HepG2 (cell line): ENCODE data around the gene FANCG. TPM values are rescaled to one million over a fixed set of nuclear protein-coding genes. Genes with fewer than 3 reads are reported as not detected.

ENCODE experiments used
- ATAC-seq: fragments of 200-7000 bp; cut with Tn5 transposase; 3 replicates; pipeline ENCODE4 v1.9.1; 2020; ENCODE audit warnings: mild to moderate bottlenecking, moderate library complexity
- BruUV-seq: library from RNA; stranded (reverse); fragments of 400-500 nt; replicated peaks from 2 replicates; lab custom pipeline; 2021; lab: Mats Ljungman, UMichigan
- CTCF ChIA-PET: fragments of 300-600 bp; formaldehyde crosslinking; extraction: SDS; loops from one replicate; lab custom pipeline; 2021; ENCODE audit warnings: low total read pairs, inconsistent platforms, low intra/inter-chr PET ratio; lab: Yijun Ruan, JAX
- POLR2A ChIA-PET: fragments of 350-600 bp; sonication (Branson Sonifier 250); formaldehyde crosslinking; loops from one replicate; lab custom pipeline; 2020; ENCODE audit warnings: antibody characterized with exemption, inconsistent platforms; lab: Yijun Ruan, JAX
- DNase-seq: peaks from one replicate; pipeline ENCODE4 v3.0.0-alpha.2; 2015; ENCODE audit warnings: low spot score
- FAIRE-seq: peaks from 3 replicates; lab custom pipeline; 2011; peaks lifted over from hg19 to GRCh38; lab: Jason Lieb, UNC
- H2AFZ ChIP-seq: one replicate; pipeline ENCODE4 v1.6.1; 2011; ENCODE audit warnings: low read length, inconsistent platforms
- H3K27ac ChIP-seq: fragments of 300-600 bp; 3 replicates; pipeline ENCODE4 v1.8.0; 2011; ENCODE audit warnings: mixed run types, mild to moderate bottlenecking, mixed read lengths, low read length, inconsistent platforms; ENCODE audit not compliant: insufficient read depth; ENCODE audit errors: extremely low read length
- H3K27me3 ChIP-seq, 2 experiments: fragments of 200-600 bp in 1 of 2; 2 replicates in 1 of 2; 3 replicates in 1 of 2; pipeline versions ENCODE4 v1.6.0 to v1.8.0; 2011; ENCODE audit warnings: low read length in 2 of 2, mild to moderate bottlenecking in 2 of 2, moderate library complexity in 2 of 2, inconsistent platforms in 1 of 2; ENCODE audit not compliant: insufficient read depth in 2 of 2, control insufficient read depth in 1 of 2
- H3K36me3 ChIP-seq, 2 experiments: fragments of 200-600 bp in 1 of 2; replicated peaks in 1 of 2; 2 replicates in 1 of 2; 3 replicates in 1 of 2; pipeline versions ENCODE4 v1.5.1 to v1.8.0; 2011; ENCODE audit warnings: low read length in 2 of 2, inconsistent platforms in 1 of 2; ENCODE audit not compliant: insufficient read depth in 2 of 2, control insufficient read depth in 1 of 2
- H3K4me1 ChIP-seq: 2 replicates; pipeline ENCODE4 v1.5.1; 2012; ENCODE audit warnings: low read length, inconsistent platforms; ENCODE audit not compliant: insufficient read depth
- H3K4me2 ChIP-seq: 2 replicates; pipeline ENCODE4 v1.6.0; 2011; ENCODE audit warnings: low read depth, low read length, inconsistent platforms
- H3K4me3 ChIP-seq, 3 experiments: fragments of 200-600 bp in 1 of 3; sonication (generic), shearing (Covaris generic) in 1 of 3; replicated peaks in 1 of 3; 2 replicates each; pipeline ENCODE4 v1.5.1; 2011 to 2016; ENCODE audit warnings: low read length in 3 of 3, inconsistent platforms in 2 of 3, low read depth in 2 of 3, mild to moderate bottlenecking in 2 of 3, control low read depth in 1 of 3, mixed read lengths in 1 of 3; ENCODE audit not compliant: insufficient read depth in 1 of 3
- H3K79me2 ChIP-seq: one replicate; pipeline ENCODE4 v1.6.1; 2011; ENCODE audit warnings: low read length, inconsistent platforms; ENCODE audit not compliant: insufficient read depth
- H3K9ac ChIP-seq: 2 replicates; pipeline ENCODE4 v1.6.0; 2011; ENCODE audit warnings: mild to moderate bottlenecking, low read depth, low read length, inconsistent platforms; ENCODE audit not compliant: insufficient read depth
- H3K9me3 ChIP-seq: 2 replicates; pipeline ENCODE4 v1.5.1; 2012; ENCODE audit warnings: mild to moderate bottlenecking, low read length
- H4K20me1 ChIP-seq: 2 replicates; pipeline ENCODE4 v1.6.0; 2011; ENCODE audit warnings: inconsistent platforms, mild to moderate bottlenecking, low read length, moderate library complexity; ENCODE audit not compliant: insufficient read depth
- ATRX ChIP-seq: sonication (generic); formaldehyde crosslinking; IDR thresholded peaks from 2 replicates; pipeline ENCODE4 v1.4.0; 2020; ENCODE audit warnings: missing genetic modification reagents, borderline replicate concordance
- BATF2 ChIP-seq: sonication (generic); formaldehyde crosslinking; IDR thresholded peaks from 2 replicates; pipeline ENCODE4 v1.8.0; 2022; ENCODE audit warnings: mild to moderate bottlenecking, missing genetic modification reagents, moderate library complexity
- EHMT2 ChIP-seq: fragments of 200-600 bp; sonication (generic); IDR thresholded peaks from 2 replicates; pipeline ENCODE4 v1.7.0; 2017; ENCODE audit warnings: antibody characterized with exemption, low read depth, low read length, borderline replicate concordance
- JDP2 ChIP-seq: sonication (generic); formaldehyde crosslinking; IDR thresholded peaks from 2 replicates; pipeline ENCODE4 v1.8.1; 2022; ENCODE audit warnings: missing genetic modification reagents, borderline replicate concordance
- NFE2L1 ChIP-seq: sonication (generic); formaldehyde crosslinking; IDR thresholded peaks from 2 replicates; pipeline ENCODE4 v1.4.0; 2020; ENCODE audit warnings: missing genetic modification reagents, mild to moderate bottlenecking, borderline replicate concordance
- RARG ChIP-seq: sonication (generic); formaldehyde crosslinking; IDR thresholded peaks from 2 replicates; pipeline ENCODE4 v1.4.0; 2020; ENCODE audit warnings: low read depth, mild to moderate bottlenecking, missing genetic modification reagents
- RELA ChIP-seq: sonication (generic); formaldehyde crosslinking; IDR thresholded peaks from 2 replicates; pipeline ENCODE4 v1.4.0; 2020; ENCODE audit warnings: missing genetic modification reagents
- RFX1 ChIP-seq: fragments of 450-650 bp; IDR thresholded peaks from 2 replicates; pipeline ENCODE4 v1.6.1; 2017
- SSRP1 ChIP-seq: IDR thresholded peaks from 2 replicates; pipeline ENCODE4 v1.6.1; 2016; ENCODE audit warnings: control low read depth
- TARDBP ChIP-seq: sonication (generic); formaldehyde crosslinking; IDR thresholded peaks from 2 replicates; pipeline ENCODE4 v1.8.0; 2022; ENCODE audit warnings: mild to moderate bottlenecking, missing genetic modification reagents
- TEAD3 ChIP-seq: optimal IDR thresholded peaks from 2 replicates; pipeline ENCODE3; 2016; ENCODE audit warnings: borderline replicate concordance
- THAP8 ChIP-seq: sonication (generic); formaldehyde crosslinking; IDR thresholded peaks from 2 replicates; pipeline ENCODE4 v1.5.1; 2020; ENCODE audit warnings: missing genetic modification reagents, mild to moderate bottlenecking, borderline replicate concordance
- TP53 ChIP-seq: sonication (generic); formaldehyde crosslinking; conservative IDR thresholded peaks from 2 replicates; pipeline ENCODE4 v1.4.0; 2020; ENCODE audit warnings: missing genetic modification reagents
- YEATS2 ChIP-seq: sonication (generic); formaldehyde crosslinking; IDR thresholded peaks from 2 replicates; pipeline ENCODE4 v1.4.0; 2020; ENCODE audit warnings: missing genetic modification reagents, borderline replicate concordance
- ZBTB37 ChIP-seq: sonication (generic); formaldehyde crosslinking; IDR thresholded peaks from 2 replicates; pipeline ENCODE4 v1.4.0; 2020; ENCODE audit warnings: mild to moderate bottlenecking, missing genetic modification reagents
- ZGPAT ChIP-seq: IDR thresholded peaks from 2 replicates; pipeline ENCODE4 v1.6.1; 2016; ENCODE audit warnings: mild to moderate bottlenecking
- ZKSCAN1 ChIP-seq: fragments of 150-350 bp; IDR thresholded peaks from 2 replicates; pipeline ENCODE4 v1.6.1; 2014; ENCODE audit warnings: low read length
- ZNF678 ChIP-seq: sonication (generic); formaldehyde crosslinking; IDR thresholded peaks from 2 replicates; pipeline ENCODE4 v1.4.0; 2020; ENCODE audit warnings: mild to moderate bottlenecking, missing genetic modification reagents
- ZNF839 ChIP-seq: sonication (generic); formaldehyde crosslinking; IDR thresholded peaks from 2 replicates; pipeline ENCODE4 v1.4.0; 2020; ENCODE audit warnings: missing genetic modification reagents, mild to moderate bottlenecking, borderline replicate concordance
- ZSCAN9 ChIP-seq: IDR thresholded peaks from 2 replicates; pipeline ENCODE4 v1.6.1; 2016; ENCODE audit warnings: borderline replicate concordance
- WGBS: methylation state at CpG from one replicate; pipeline ENCODE4 v1.1.6; 2017; ENCODE audit warnings: low lambda C conversion rate; 5-methylcytosine and 5-hydroxymethylcytosine counted together
- in situ Hi-C: cut with HindIII; loops from 2 replicates; pipeline ENCODE4 v1.10.0; 2017; ENCODE audit warnings: low pct_unique_long_range_greater_than_20kb; ENCODE audit not compliant: extremely low pct_ligation_motif_present
- intact Hi-C: fragments of 100-400 bp; cut with micrococcal nuclease; formaldehyde crosslinking; loops from one replicate; pipeline ENCODE4 v1.10.0; 2022; ENCODE audit not compliant: unreplicated experiment
- polyA plus RNA-seq, 8 experiments: library from polyadenylated mRNA; depleted of rRNA in 3 of 8; stranded (reverse) in 7 of 8; unstranded in 1 of 8; fragments of >200 nt; fragmentation: Illumina TruSeq in 4 of 8; extraction: Trizol in 4 of 8; gene quantifications; 2 replicates each; pipeline versions ENCODE4 v1.2.1 to v1.2.3, GENCODE V29; 2011 to 2016; ENCODE audit warnings: low read depth in 4 of 8, missing spikeins in 1 of 8, mixed read lengths in 1 of 8; ENCODE audit not compliant: insufficient read depth in 1 of 8
- total RNA-seq, 5 experiments: library from RNA; depleted of rRNA; stranded (reverse); fragments of >200 nt; fragmentation: Illumina TruSeq; extraction: Trizol; gene quantifications; 2 replicates each; pipeline ENCODE4 v1.2.3, GENCODE V29; 2016; ENCODE audit warnings: low read depth in 1 of 5

Gene FANCG
- total and polyA plus RNA-seq, 2 of the 13 experiments (the other 11 are each of a cell fraction or from before 2014, with no cell fraction given): 14.4 to 45.1 TPM

- Histone ChIP-seq H3K4me2 (peak within 1 kb of the TSS; percentile 93), H2AFZ (peak within 1 kb of the TSS; percentile 72), H3K36me3 (peaks cover 9 to 37% of the 10 kb centered on the region in 2 experiments; a peak in 4 of 5 replicates), H3K79me2 (no peaks in the 10 kb centered on the region), H3K4me1 (peaks cover 26% of the 10 kb centered on the region), H3K27me3 (no peaks in the 10 kb centered on the region), H3K9ac (peak within 1 kb of the TSS; percentile 98), H4K20me1 (no peaks in the 10 kb centered on the region), H3K9me3 (no peaks in the 10 kb centered on the region), H3K4me3 (peak within 1 kb of the TSS; percentile 77 to 91 (median 83)), H3K27ac (peak within 1 kb of the TSS; percentile 98)
- FAIRE-seq (peak; percentile 44), ATAC-seq (peak; percentile 93), DNase-seq (peak; percentile 83)
- 0% methylated on average over 12 of the region's 53 CpGs for WGBS
- TSS peak; percentile 77 for BruUV-seq
- CTCF ChIA-PET: interaction anchor here (1.1 to 4.2 kb wide), 3 partner anchors 24 to 381 kb away, joined by 3 to 19 read pairs (median 9); partner anchors contain the start of gene VCP
- POLR2A ChIA-PET: interaction anchor here (0.8 to 3.1 kb wide), 9 partner anchors 15 to 632 kb away, joined by 3 to 16 read pairs (median 8); partner anchors contain the start of genes ATOSB, FANCG, UNC13B and VCP
- in situ Hi-C loops: no loop called here
- intact Hi-C loops: loop anchor here (1.0 kb wide), 2 partner anchors 24 to 197 kb away; partner anchors contain the start of gene VCP
- peak; percentile 71 for TF ChIP-seq TEAD3
- TF ChIP-seq ZGPAT: peak; percentile 97
- peak; percentile 26; the same call in 1 of the 2 replicates for TF ChIP-seq NFE2L1 (CRISPR knock-in tag)
- peak; percentile 79; the same call in 1 of the 2 replicates for TF ChIP-seq RELA (CRISPR knock-in tag)
- no peak; the same call in 1 of the 2 replicates for TF ChIP-seq BATF2 (CRISPR knock-in tag)
- peak; percentile 94 for TF ChIP-seq YEATS2 (CRISPR knock-in tag)
- no peak for TF ChIP-seq EHMT2
- 0 out of 2 replicates have a peak, but pooled peaks have one; percentile 41 for TF ChIP-seq SSRP1 (CRISPR knock-in tag)
- 0 out of 2 replicates have a peak, but pooled peaks have one; percentile 15 for TF ChIP-seq ZBTB37 (CRISPR knock-in tag)
- no peak for TF ChIP-seq JDP2 (CRISPR knock-in tag)
- TF ChIP-seq THAP8 (CRISPR knock-in tag): no peak; the same call in 1 of the 2 replicates
- no peak for TF ChIP-seq TP53
- TF ChIP-seq ZSCAN9: peak; percentile 78; the same call in 1 of the 2 replicates
- no peak for TF ChIP-seq ZKSCAN1
- TF ChIP-seq ZNF678 (CRISPR knock-in tag): no peak
- TF ChIP-seq RFX1: no peak
- peak; percentile 40; the same call in 1 of the 2 replicates for TF ChIP-seq ZNF839 (CRISPR knock-in tag)
- no peak for TF ChIP-seq ATRX (CRISPR knock-in tag)
- no peak; the same call in none of the 2 replicates for TF ChIP-seq TARDBP
- TF ChIP-seq RARG (CRISPR knock-in tag): peak; percentile 95; the same call in 1 of the 2 replicates
These were observed 16.5 kb upstream of the FANCG start, which contains the start of gene PIGO for GRCh38 chr9:35096035-35096849. TSS of gene PIGO (minus strand) at chr9:35096591. CDS start at chr9:35095565, 1,026 bp downstream.
